ENCODE results near the gene AGAP6.
"Not testable (repeated sequence)": the region's sequence is repeated elsewhere in the genome, so short reads cannot be mapped to it uniquely, and the experiment has no call there.

Gene AGAP6

GRCh38 chr10:50024716-50025383, 36.6 kb downstream of the AGAP6 start:
- DNase-seq (ENCODE audit: low read depth in 2 of 2) = not testable (repeated sequence)

- no peak for DNase-seq (ENCODE audit: low read depth in 2 of 2)
These were observed 37.4 kb downstream of the AGAP6 start for GRCh38 chr10:50025627-50026026.

GRCh38 chr10:50027195-50027594, 39.0 kb downstream of the AGAP6 start:
- DNase-seq (ENCODE audit: low read depth in 2 of 2) = no peak

GRCh38 chr10:50033481-50033880, 45.3 kb downstream of the AGAP6 start:
- no peak for DNase-seq (ENCODE audit: low read depth in 2 of 2)

GRCh38 chr10:50035337-50035736, 47.1 kb downstream of the AGAP6 start:
- DNase-seq (ENCODE audit: low read depth in 2 of 2) = not testable (repeated sequence)

- DNase-seq (ENCODE audit: low read depth in 2 of 2) = no peak
These were observed 56.9 kb downstream of the AGAP6 start for GRCh38 chr10:50044941-50045664.

- DNase-seq (ENCODE audit: low read depth in 2 of 2) = not testable (repeated sequence)
These were observed 58.3 kb downstream of the AGAP6 start for GRCh38 chr10:50046457-50046856.

GRCh38 chr10:50047594-50047993, 59.4 kb downstream of the AGAP6 start:
- not testable (repeated sequence) for DNase-seq (ENCODE audit: low read depth in 2 of 2)

- not testable (repeated sequence) for DNase-seq (ENCODE audit: low read depth in 2 of 2)
These were observed 63.9 kb downstream of the AGAP6 start for GRCh38 chr10:50051995-50052660.

- not testable (repeated sequence) for DNase-seq (ENCODE audit: low read depth in 2 of 2)
These were observed 64.7 kb downstream of the AGAP6 start for GRCh38 chr10:50052778-50053376.

GRCh38 chr10:50055494-50056292, 67.5 kb downstream of the AGAP6 start:
- not testable (repeated sequence) for DNase-seq (ENCODE audit: low read depth in 2 of 2)

- DNase-seq (ENCODE audit: low read depth in 2 of 2) = not testable (repeated sequence)
These were observed 68.4 kb downstream of the AGAP6 start for GRCh38 chr10:50056654-50057053.

GRCh38 chr10:50058727-50059126, 70.5 kb downstream of the AGAP6 start:
- DNase-seq (ENCODE audit: low read depth in 2 of 2) = not testable (repeated sequence)

- DNase-seq (ENCODE audit: low read depth in 2 of 2) = not testable (repeated sequence)
These were observed 71.7 kb downstream of the AGAP6 start for GRCh38 chr10:50059946-50060345.
